ENCODE measurements around the gene ADA.

DNA sequence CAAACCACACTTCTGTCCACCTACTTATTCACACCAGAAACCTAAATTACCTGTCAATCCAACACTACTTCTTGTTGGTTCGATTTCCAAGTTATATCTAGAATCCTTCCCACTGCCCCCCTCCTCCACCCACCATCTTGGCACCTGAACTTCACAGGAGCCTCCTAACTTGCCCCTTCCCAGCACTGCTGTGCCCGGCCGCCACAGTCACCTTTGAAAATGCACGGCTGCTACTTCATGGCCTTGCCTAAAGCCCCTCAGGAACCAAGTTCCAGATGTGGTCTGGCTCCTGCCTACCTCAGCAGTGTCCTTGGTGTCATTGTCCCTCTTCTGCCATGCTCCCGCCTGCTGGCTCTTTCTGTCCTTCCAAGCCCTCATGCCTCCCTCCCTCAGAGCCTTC, 37.9 kb downstream of the ADA start:
- TF ChIP-seq, protein P1, sequence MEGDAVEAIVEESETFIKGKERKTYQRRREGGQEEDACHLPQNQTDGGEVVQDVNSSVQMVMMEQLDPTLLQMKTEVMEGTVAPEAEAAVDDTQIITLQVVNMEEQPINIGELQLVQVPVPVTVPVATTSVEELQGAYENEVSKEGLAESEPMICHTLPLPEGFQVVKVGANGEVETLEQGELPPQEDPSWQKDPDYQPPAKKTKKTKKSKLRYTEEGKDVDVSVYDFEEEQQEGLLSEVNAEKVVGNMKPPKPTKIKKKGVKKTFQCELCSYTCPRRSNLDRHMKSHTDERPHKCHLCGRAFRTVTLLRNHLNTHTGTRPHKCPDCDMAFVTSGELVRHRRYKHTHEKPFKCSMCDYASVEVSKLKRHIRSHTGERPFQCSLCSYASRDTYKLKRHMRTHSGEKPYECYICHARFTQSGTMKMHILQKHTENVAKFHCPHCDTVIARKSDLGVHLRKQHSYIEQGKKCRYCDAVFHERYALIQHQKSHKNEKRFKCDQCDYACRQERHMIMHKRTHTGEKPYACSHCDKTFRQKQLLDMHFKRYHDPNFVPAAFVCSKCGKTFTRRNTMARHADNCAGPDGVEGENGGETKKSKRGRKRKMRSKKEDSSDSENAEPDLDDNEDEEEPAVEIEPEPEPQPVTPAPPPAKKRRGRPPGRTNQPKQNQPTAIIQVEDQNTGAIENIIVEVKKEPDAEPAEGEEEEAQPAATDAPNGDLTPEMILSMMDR (conservative IDR thresholded peaks at IDR 0.05 in 1 of 2, IDR thresholded peaks at IDR 0.05 in 1 of 2; ENCODE audit: extremely low read depth in 1 of 2, insufficient read depth in 1 of 2, low read depth in 1 of 2, low read length in 2 of 2), result no peak
- TF ChIP-seq EZH2 (IDR thresholded peaks at IDR 0.05; ENCODE audit: borderline replicate concordance, low read length), result no peak
